Right atrium auricular region (tissue), 2 donors: ENCODE measurements around the gene SIGLEC9. TPM values are rescaled to one million over a fixed set of nuclear protein-coding genes. Genes with fewer than 3 reads are reported as not detected.

Experiments used
- DNase-seq: peaks from one replicate; pipeline ENCODE4 v3.0.0-alpha.2; 2019; ENCODE audit warnings: low spot score
- H3K27ac ChIP-seq, 2 donors: fragments of 200-600 bp; sonication (generic); 1 replicate in 1 of 2; 2 replicates in 1 of 2; pipeline ENCODE4 v1.5.1; 2016 to 2019
- H3K27me3 ChIP-seq, 2 donors: fragments of 200-600 bp; sonication (generic); one replicate each; pipeline versions ENCODE4 v1.5.1 to v1.6.0; 2017 to 2019
- H3K36me3 ChIP-seq: fragments of 200-600 bp; sonication (generic); one replicate; pipeline ENCODE4 v1.5.1; 2016
- H3K4me1 ChIP-seq, 2 donors: fragments of 200-600 bp; sonication (generic); one replicate each; pipeline versions ENCODE4 v1.5.1 to v1.6.0; 2017 to 2019
- H3K4me3 ChIP-seq, 2 donors: fragments of 200-600 bp; sonication (generic); 1 replicate in 1 of 2; 2 replicates in 1 of 2; pipeline ENCODE4 v1.5.1; 2017 to 2019; ENCODE audit warnings: mild to moderate bottlenecking in 1 of 2, moderate library complexity in 1 of 2
- H3K9me3 ChIP-seq, 2 donors: fragments of 200-600 bp; sonication (generic); one replicate each; pipeline ENCODE4 v1.5.1; 2019
- CTCF ChIP-seq, 2 donors: fragments of 200-600 bp; sonication (generic); IDR thresholded peaks; one replicate each; pipeline ENCODE4 v1.5.1; 2019; ENCODE audit warnings: antibody characterized with exemption in 2 of 2
- total RNA-seq, 2 donors: library from RNA; depleted of rRNA; stranded (reverse); fragments of >200 nt; gene quantifications; one replicate each; pipeline ENCODE4 v1.1.0, GENCODE V29; 2016

SIGLEC9 gene
- total RNA-seq, 2 donors from 2014 or later, result 1.5 to 7.4 TPM

GRCh38 chr19:51079481-51080110, 45.1 kb upstream of the SIGLEC9 start:
- no peak overlapping the region for H3K4me3 ChIP-seq
- no peaks in the 10 kb centered on the region for H3K9me3 ChIP-seq
- no peaks in the 10 kb centered on the region for H3K36me3 ChIP-seq
- TF ChIP-seq CTCF (IDR thresholded peaks at IDR 0.05), result no peak
- no peaks in the 10 kb centered on the region for H3K27me3 ChIP-seq
- no peak overlapping the region for H3K27ac ChIP-seq
- DNase-seq, result no peak
- peaks cover 0 to 6% of the 10 kb centered on the region in 2 donors for H3K4me1 ChIP-seq

- no peak for DNase-seq
- Histone ChIP-seq H3K36me3 (no peaks in the 10 kb centered on the region), H3K9me3 (no peaks in the 10 kb centered on the region), H3K4me3 (no peak overlapping the region), H3K4me1 (peaks cover 0 to 6% of the 10 kb centered on the region in 2 donors), H3K27me3 (no peaks in the 10 kb centered on the region), H3K27ac (no peak overlapping the region)
- TF ChIP-seq CTCF (IDR thresholded peaks at IDR 0.05), result no peak
Measured at GRCh38 chr19:51081476-51081875, 43.2 kb upstream of the SIGLEC9 start.

GRCh38 chr19:51082611-51083010, 42.1 kb upstream of the SIGLEC9 start, which contains the start of gene KLK14:
Gene KLK14, minus strand, starts transcription at chr19:51082887. Its CDS starts 273 bp downstream, at chr19:51082614.
- Histone ChIP-seq H3K9me3 (no peaks in the 10 kb centered on the region), H3K4me1 (peaks cover 0 to 6% of the 10 kb centered on the region in 2 donors), H3K27me3 (no peaks in the 10 kb centered on the region), H3K27ac (no peak within 1 kb of the TSS), H3K4me3 (no peak within 1 kb of the TSS), H3K36me3 (no peaks in the 10 kb centered on the region)
- TF ChIP-seq CTCF (IDR thresholded peaks at IDR 0.05), result no peak
- no peak for DNase-seq

GRCh38 chr19:51083181-51083580, 41.5 kb upstream of the SIGLEC9 start:
- TF ChIP-seq CTCF (IDR thresholded peaks at IDR 0.05), result no peak
- no peak for DNase-seq
- Histone ChIP-seq H3K27me3 (no peaks in the 10 kb centered on the region), H3K4me1 (peaks cover 0 to 6% of the 10 kb centered on the region in 2 donors), H3K4me3 (no peak overlapping the region), H3K36me3 (no peaks in the 10 kb centered on the region), H3K27ac (no peak overlapping the region), H3K9me3 (no peaks in the 10 kb centered on the region)

GRCh38 chr19:51083783-51084182, 40.9 kb upstream of the SIGLEC9 start:
- H3K9me3 ChIP-seq, result no peaks in the 10 kb centered on the region
- H3K36me3 ChIP-seq, result no peaks in the 10 kb centered on the region
- peaks cover 0 to 6% of the 10 kb centered on the region in 2 donors for H3K4me1 ChIP-seq
- no peaks in the 10 kb centered on the region for H3K27me3 ChIP-seq
- no peak for DNase-seq
- no peak for TF ChIP-seq CTCF (IDR thresholded peaks at IDR 0.05)
- H3K27ac ChIP-seq, result no peak overlapping the region
- H3K4me3 ChIP-seq, result no peak overlapping the region

GRCh38 chr19:51084505-51084904, 40.2 kb upstream of the SIGLEC9 start:
- Histone ChIP-seq H3K4me3 (no peak overlapping the region), H3K4me1 (peaks cover 0 to 2% of the 10 kb centered on the region in 2 donors), H3K27me3 (no peaks in the 10 kb centered on the region), H3K36me3 (no peaks in the 10 kb centered on the region), H3K27ac (no peak overlapping the region), H3K9me3 (no peaks in the 10 kb centered on the region)
- no peak for DNase-seq
- TF ChIP-seq CTCF (IDR thresholded peaks at IDR 0.05), result no peak
